ENCODE data around the gene MAPKAP1. TPM values are rescaled to one million over a fixed set of nuclear protein-coding genes. Genes with fewer than 3 reads are reported as not detected.

The MAPKAP1 gene
- total RNA-seq, 1 donor from 2014 or later = 74.6 TPM

DNA sequence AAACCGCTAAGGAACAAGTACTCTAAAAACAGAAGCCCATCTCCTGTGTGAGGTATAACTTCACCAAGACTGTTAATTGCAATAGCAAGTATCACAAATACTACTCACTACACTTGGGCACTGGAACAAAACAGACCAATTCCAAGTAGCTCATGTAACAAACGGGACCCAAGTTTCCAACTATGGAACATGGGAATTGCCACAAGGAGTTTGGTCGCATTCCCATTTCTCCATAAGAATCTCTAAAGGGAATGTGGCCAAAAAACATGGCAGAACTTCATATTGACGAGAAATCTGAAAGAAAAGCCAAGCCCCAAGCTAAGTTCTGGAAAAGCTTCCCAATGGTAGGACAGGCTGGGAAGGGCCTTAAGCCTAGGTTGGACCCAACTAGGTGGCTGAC, 162.5 kb downstream of the MAPKAP1 start:
- DNase-seq (ENCODE audit: low spot score, unreplicated experiment) = no peak
- Mint-ChIP-seq H3K4me3 (ENCODE audit: low read depth) (no peak overlapping the region), H3K27ac (no peak overlapping the region), H3K27me3 (no peaks in the 10 kb centered on the region), H3K36me3 (ENCODE audit: insufficient read depth) (peaks cover 9% of the 10 kb centered on the region), H3K4me1 (ENCODE audit: low read depth) (peaks cover 7% of the 10 kb centered on the region), H3K9me3 (ENCODE audit: low read depth) (no peaks in the 10 kb centered on the region)
- TF ChIP-seq CTCF (IDR thresholded peaks at IDR 0.05; ENCODE audit: unreplicated experiment) = no peak

DNA sequence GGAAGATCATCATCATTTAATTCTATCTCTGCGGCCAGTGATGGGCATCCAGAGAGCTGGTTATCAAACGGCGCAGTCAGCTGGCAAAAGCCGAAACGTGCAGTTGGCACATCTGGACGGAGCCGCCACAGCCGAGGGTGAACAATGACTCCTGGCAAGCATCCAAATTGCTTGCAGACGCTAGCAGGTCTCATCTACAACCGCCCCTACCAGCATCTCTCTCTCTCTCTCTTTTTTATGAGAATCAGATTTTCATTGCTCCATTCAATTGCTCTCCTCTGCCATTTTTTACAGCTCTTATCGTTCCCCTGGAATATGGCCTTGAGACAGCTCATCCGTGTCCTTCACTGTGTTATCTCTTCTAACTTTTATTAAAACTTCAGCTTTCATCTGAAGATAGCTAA, 165.2 kb downstream of the MAPKAP1 start:
- no peak overlapping the region for H3K4me3 Mint-ChIP-seq (ENCODE audit: low read depth)
- H3K9me3 Mint-ChIP-seq (ENCODE audit: low read depth) = no peaks in the 10 kb centered on the region
- peaks cover 4% of the 10 kb centered on the region for H3K4me1 Mint-ChIP-seq (ENCODE audit: low read depth)
- H3K36me3 Mint-ChIP-seq (ENCODE audit: insufficient read depth) = peaks cover 9% of the 10 kb centered on the region
- no peaks in the 10 kb centered on the region for H3K27me3 Mint-ChIP-seq
- DNase-seq (ENCODE audit: low spot score, unreplicated experiment) = no peak
- no peak for TF ChIP-seq CTCF (IDR thresholded peaks at IDR 0.05; ENCODE audit: unreplicated experiment)
- no peak overlapping the region for H3K27ac Mint-ChIP-seq

GRCh38 chr9:125540497-125540896, 166.5 kb downstream of the MAPKAP1 start:
- Mint-ChIP-seq H3K36me3 (ENCODE audit: insufficient read depth) (peaks cover 9% of the 10 kb centered on the region), H3K27ac (no peak overlapping the region), H3K4me3 (ENCODE audit: low read depth) (no peak overlapping the region), H3K9me3 (ENCODE audit: low read depth) (no peaks in the 10 kb centered on the region), H3K4me1 (ENCODE audit: low read depth) (peaks cover 4% of the 10 kb centered on the region), H3K27me3 (no peaks in the 10 kb centered on the region)
- DNase-seq (ENCODE audit: low spot score, unreplicated experiment) = no peak
- no peak for TF ChIP-seq CTCF (IDR thresholded peaks at IDR 0.05; ENCODE audit: unreplicated experiment)

DNA sequence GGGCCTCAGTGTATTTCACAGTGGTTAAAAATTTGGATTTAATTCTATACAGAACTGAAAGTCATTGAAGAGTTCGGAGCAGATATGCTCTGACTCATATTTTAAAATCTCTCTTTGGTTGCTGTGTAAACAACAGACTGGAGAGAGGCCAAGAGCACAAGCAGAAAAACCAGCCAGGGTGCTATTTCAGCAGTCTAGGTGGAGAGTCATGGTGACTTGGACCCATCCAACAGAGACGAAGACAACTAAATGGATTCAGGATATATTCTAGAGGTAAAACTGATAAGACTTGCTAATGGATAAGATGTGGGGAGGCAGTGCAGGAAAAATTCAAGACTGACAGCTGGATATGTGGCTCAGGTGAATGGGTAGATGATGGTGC, 168.9 kb downstream of the MAPKAP1 start:
- Mint-ChIP-seq H3K4me1 (ENCODE audit: low read depth) (peaks cover 4% of the 10 kb centered on the region), H3K27ac (no peak overlapping the region), H3K27me3 (no peaks in the 10 kb centered on the region), H3K36me3 (ENCODE audit: insufficient read depth) (peaks cover 9% of the 10 kb centered on the region), H3K4me3 (ENCODE audit: low read depth) (no peak overlapping the region), H3K9me3 (ENCODE audit: low read depth) (no peaks in the 10 kb centered on the region)
- DNase-seq (ENCODE audit: low spot score, unreplicated experiment) = no peak
- TF ChIP-seq CTCF (IDR thresholded peaks at IDR 0.05; ENCODE audit: unreplicated experiment) = no peak

- no peak for TF ChIP-seq CTCF (IDR thresholded peaks at IDR 0.05; ENCODE audit: unreplicated experiment)
- Mint-ChIP-seq H3K27ac (peak overlapping the region; percentile 42), H3K36me3 (ENCODE audit: insufficient read depth) (peaks cover 11% of the 10 kb centered on the region), H3K9me3 (ENCODE audit: low read depth) (no peaks in the 10 kb centered on the region), H3K4me1 (ENCODE audit: low read depth) (peaks cover 8% of the 10 kb centered on the region), H3K27me3 (no peaks in the 10 kb centered on the region), H3K4me3 (ENCODE audit: low read depth) (no peak overlapping the region)
- no peak for DNase-seq (ENCODE audit: low spot score, unreplicated experiment)
Measured at GRCh38 chr9:125537442-125538091, 169.4 kb downstream of the MAPKAP1 start.

Data from progenitor cell of endocrine pancreas (in vitro differentiated cells).